Lower leg skin (tissue), 3 donors: ENCODE results near the gene POLA1.

Source experiments
- CTCF ChIP-seq, 3 donors: fragments of 450-650 bp; IDR thresholded peaks; one replicate each; pipeline ENCODE4 v1.5.1; 2016; ENCODE audit warnings: antibody characterized with exemption in 3 of 3, mild to moderate bottlenecking in 3 of 3, moderate library complexity in 2 of 3
- POLR2A ChIP-seq, 2 donors: fragments of 450-650 bp; IDR thresholded peaks; one replicate each; pipeline ENCODE4 v1.6.1; 2016 to 2017; ENCODE audit warnings: antibody characterized with exemption in 2 of 2, mild to moderate bottlenecking in 1 of 2, moderate library complexity in 1 of 2

DNA sequence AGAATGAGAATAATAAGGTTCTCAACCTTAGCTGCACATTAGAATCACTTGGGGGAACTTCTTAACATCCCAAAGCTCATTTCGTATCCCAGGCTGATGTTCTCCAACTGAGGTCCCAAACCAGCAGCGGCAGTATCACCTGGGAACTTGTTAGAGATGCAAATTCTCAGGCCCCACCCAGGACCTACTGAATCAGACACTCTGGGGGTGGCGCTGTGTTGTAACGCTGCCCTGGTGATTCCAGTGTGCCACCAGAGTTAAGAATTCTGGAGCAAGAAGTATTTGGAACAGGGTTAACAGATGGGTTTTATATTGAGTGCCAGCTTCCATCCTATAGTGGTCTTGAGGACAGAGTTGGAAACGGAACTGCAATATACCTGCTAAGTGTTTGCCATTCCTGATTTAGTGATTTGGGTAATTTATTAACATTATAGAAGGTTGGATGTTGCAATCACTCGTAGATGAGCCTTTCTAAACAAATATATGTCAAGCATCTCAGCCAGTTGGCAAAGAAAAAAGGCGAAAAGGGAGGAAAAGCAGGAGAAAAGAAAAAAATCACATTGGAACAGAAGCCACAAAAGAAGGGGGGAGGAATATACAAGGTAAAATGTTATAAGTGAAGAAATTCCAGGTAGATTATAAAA lies 181.0 kb downstream of the POLA1 start:
- TF ChIP-seq POLR2A (IDR thresholded peaks at IDR 0.05), result no peak
- no peak for TF ChIP-seq CTCF (IDR thresholded peaks at IDR 0.05)
